Thymus (tissue), 11 donors: Measurements from ENCODE around the gene IRF2. TPM values are rescaled to one million over a fixed set of nuclear protein-coding genes. Genes with fewer than 3 reads are reported as not detected.

Experiments used
- DNase-seq, 9 donors: peaks; one replicate each; pipeline ENCODE4 v3.0.0-alpha.2; 2013; ENCODE audit warnings: low spot score in 9 of 9, low read depth in 6 of 9, missing footprints in 1 of 9
- H3K27ac ChIP-seq, 2 donors: one replicate each; pipeline ENCODE4 v1.5.1; 2013; ENCODE audit warnings: control low read depth in 1 of 2, low read depth in 1 of 2, low read length in 1 of 2, mild to moderate bottlenecking in 1 of 2, moderate library complexity in 1 of 2
- H3K27me3 ChIP-seq, 2 donors: one replicate each; pipeline ENCODE4 v1.5.1; 2013; ENCODE audit warnings: low read length in 1 of 2; ENCODE audit not compliant: control insufficient read depth in 2 of 2, insufficient read depth in 1 of 2
- H3K36me3 ChIP-seq, 2 donors: one replicate each; pipeline ENCODE4 v1.5.1; 2013; ENCODE audit warnings: low read length in 1 of 2, mild to moderate bottlenecking in 1 of 2, moderate library complexity in 1 of 2; ENCODE audit not compliant: control insufficient read depth in 2 of 2, insufficient read depth in 2 of 2
- H3K4me1 ChIP-seq, 2 donors: one replicate each; pipeline ENCODE4 v1.5.1; 2013; ENCODE audit warnings: low read length in 2 of 2; ENCODE audit not compliant: control insufficient read depth in 2 of 2, insufficient read depth in 2 of 2
- H3K4me3 ChIP-seq, 2 donors: one replicate each; pipeline ENCODE4 v1.5.1; 2013; ENCODE audit warnings: low read length in 2 of 2, control low read depth in 1 of 2, mild to moderate bottlenecking in 1 of 2
- H3K9me3 ChIP-seq, 2 donors: one replicate each; pipeline ENCODE4 v1.5.1; 2013; ENCODE audit warnings: low read length in 1 of 2, mild to moderate bottlenecking in 1 of 2; ENCODE audit not compliant: control insufficient read depth in 2 of 2, insufficient read depth in 1 of 2
- WGBS: extraction: QIAGEN DNeasy Blood & Tissue Kit; methylation state at CpG from one replicate; pipeline ENCODE4 v1.1.7; 2013; 5-methylcytosine and 5-hydroxymethylcytosine counted together
- polyA plus RNA-seq: library from polyadenylated mRNA; stranded (reverse); fragments of 200-250 nt; gene quantifications from one replicate; pipeline ENCODE4 v1.2.3, GENCODE V29; 2013
- total RNA-seq: library from RNA; stranded (reverse); fragments of 120-200 nt; gene quantifications from one replicate; pipeline ENCODE4 v1.2.4, GENCODE V29; 2013
- donor health status: healthy.

Gene IRF2
- total and polyA plus RNA-seq, 2 donors, result 39.2 to 42.2 TPM

DNA sequence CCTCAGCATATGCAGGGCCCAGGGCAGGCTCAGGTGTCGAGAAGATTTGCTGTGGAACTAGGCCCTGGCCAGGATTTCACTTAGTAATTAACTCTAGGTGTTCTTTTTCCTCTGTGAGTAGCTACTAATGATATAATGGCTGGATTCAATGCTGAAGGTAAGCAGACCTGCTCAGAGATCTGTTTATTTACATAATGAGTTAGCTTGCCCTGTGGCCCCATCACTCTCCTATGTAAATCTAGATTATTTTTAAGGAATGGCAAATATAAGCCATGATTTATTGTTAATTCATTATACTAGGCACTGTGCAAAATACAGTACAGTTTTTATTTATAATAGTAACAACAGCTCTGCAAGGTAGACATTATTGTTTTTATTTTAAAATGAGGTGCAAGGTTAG, 117.2 kb downstream of the IRF2 start:
- DNase-seq, result no peak
- no peak overlapping the region for H3K27ac ChIP-seq
- peaks cover 0 to 5% of the 10 kb centered on the region in 2 donors for H3K9me3 ChIP-seq
- H3K4me3 ChIP-seq, result no peak overlapping the region
- H3K36me3 ChIP-seq, result no peaks in the 10 kb centered on the region
- WGBS, result 96% methylated on average over 1 of the region's 1 CpG
- H3K27me3 ChIP-seq, result no peaks in the 10 kb centered on the region
- H3K4me1 ChIP-seq, result peaks cover 5 to 20% of the 10 kb centered on the region in 2 donors

DNA sequence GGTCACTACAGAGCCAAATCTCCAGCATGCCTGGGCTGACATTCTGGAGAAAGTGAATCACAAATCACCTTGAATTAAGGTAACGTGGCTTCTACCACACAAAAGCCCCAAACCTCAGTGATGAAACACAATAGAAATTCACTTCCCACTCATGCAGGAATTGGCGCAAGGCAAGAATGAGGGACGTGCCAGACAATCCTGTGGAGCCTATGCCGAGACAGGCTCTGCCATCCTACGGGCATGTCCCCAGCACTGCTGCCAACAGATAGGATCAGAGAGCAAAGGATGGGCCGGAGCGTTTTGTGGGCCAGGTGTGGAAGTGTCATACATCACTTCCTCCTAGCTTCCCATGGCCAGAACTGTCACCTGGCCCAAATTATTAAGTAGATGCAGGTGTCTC, 118.0 kb downstream of the IRF2 start:
- WGBS, result 93% methylated on average over 7 of the region's 7 CpGs
- no peaks in the 10 kb centered on the region for H3K36me3 ChIP-seq
- no peak for DNase-seq
- peaks cover 5 to 20% of the 10 kb centered on the region in 2 donors for H3K4me1 ChIP-seq
- H3K27ac ChIP-seq, result no peak overlapping the region
- no peak overlapping the region for H3K4me3 ChIP-seq
- peaks cover 0 to 5% of the 10 kb centered on the region in 2 donors for H3K9me3 ChIP-seq
- H3K27me3 ChIP-seq, result no peaks in the 10 kb centered on the region

DNA sequence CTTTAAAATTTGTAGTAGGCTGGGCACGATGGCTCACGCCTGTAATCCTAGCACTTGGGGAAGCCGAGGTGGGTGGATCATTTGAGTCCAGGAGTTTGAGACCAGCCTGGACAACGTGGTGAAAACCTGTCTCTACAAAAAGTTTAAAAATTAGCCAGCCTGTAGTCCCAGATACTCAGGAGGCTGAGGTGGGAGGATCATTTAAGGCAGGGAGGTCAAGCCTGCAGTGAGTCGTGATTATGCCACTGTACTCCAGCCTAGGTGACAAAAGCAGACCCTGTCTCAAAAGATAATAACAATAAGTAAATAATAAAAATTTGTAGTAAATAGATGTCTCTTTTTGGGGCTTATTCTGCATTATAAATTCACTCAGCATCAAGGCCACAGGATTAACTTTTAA, 118.5 kb downstream of the IRF2 start:
- WGBS, result 83% methylated on average over 5 of the region's 5 CpGs
- H3K4me1 ChIP-seq, result peaks cover 5 to 20% of the 10 kb centered on the region in 2 donors
- DNase-seq, result no peak

DNA sequence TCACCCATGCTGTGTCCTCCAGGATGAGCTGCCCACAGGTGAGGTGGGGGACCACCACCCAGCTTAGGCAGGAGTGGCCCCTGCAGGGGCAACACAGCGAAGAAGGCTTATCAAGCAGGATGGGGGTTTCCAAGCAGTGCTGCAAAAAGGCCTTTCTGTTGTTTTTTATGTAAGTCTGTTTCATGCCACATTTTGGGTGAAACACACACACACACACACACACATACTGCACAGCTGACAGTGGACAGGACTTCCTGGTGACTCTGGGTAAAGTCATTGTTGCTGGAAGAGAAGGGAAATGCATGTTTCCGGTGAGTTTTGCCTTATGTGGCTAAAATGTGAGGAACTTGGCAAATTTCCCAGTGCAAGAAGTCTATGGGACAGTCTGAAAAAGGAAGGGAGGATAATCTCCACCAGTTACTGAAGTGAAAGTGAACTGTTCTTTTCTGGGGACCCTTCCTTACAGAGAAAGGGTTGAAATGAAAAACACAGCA, 119.2 kb downstream of the IRF2 start:
- Histone ChIP-seq H3K4me3 (no peak overlapping the region), H3K9me3 (peaks cover 0 to 5% of the 10 kb centered on the region in 2 donors), H3K27me3 (no peaks in the 10 kb centered on the region), H3K27ac (peak overlapping the region; percentile 26 to 44), H3K36me3 (no peaks in the 10 kb centered on the region), H3K4me1 (peaks cover 5 to 20% of the 10 kb centered on the region in 2 donors)
- WGBS, result 25% methylated on average over 2 of the region's 2 CpGs
- peak in 6 of 9 donors; percentile 12 to 54 (median 24) for DNase-seq

More for the DNA sequence above, 118.5 kb downstream of the IRF2 start:
- Histone ChIP-seq H3K27ac (peak overlapping the region in 1 of 2 donors; percentile 44), H3K9me3 (peaks cover 0 to 5% of the 10 kb centered on the region in 2 donors), H3K4me3 (no peak overlapping the region), H3K36me3 (no peaks in the 10 kb centered on the region), H3K27me3 (no peaks in the 10 kb centered on the region)

DNA sequence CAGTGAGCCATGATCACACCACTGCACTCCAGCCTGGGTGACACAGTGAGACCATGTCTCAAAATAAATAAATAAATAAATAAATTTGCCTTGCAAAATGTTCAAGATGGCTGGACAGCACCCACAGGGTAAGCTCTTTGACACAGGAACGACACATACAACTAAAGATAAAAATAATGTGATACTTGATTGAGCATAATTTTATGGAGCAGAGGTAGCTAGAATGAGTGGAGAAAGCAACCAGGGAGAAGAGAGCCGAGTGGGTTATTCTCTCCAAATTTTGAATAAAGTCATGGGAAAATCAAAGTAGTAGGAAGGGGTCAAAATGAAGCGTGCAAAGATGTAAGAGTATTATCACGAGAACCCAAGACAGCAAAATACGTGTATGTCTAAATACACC, 121.5 kb downstream of the IRF2 start:
- no peaks in the 10 kb centered on the region for H3K36me3 ChIP-seq
- no peak overlapping the region for H3K27ac ChIP-seq
- DNase-seq, result no peak
- H3K9me3 ChIP-seq, result peaks cover 0 to 5% of the 10 kb centered on the region in 2 donors
- H3K4me3 ChIP-seq, result no peak overlapping the region
- 97% methylated on average over 5 of the region's 5 CpGs for WGBS
- H3K27me3 ChIP-seq, result no peaks in the 10 kb centered on the region
- H3K4me1 ChIP-seq, result peaks cover 5 to 31% of the 10 kb centered on the region in 2 donors

DNA sequence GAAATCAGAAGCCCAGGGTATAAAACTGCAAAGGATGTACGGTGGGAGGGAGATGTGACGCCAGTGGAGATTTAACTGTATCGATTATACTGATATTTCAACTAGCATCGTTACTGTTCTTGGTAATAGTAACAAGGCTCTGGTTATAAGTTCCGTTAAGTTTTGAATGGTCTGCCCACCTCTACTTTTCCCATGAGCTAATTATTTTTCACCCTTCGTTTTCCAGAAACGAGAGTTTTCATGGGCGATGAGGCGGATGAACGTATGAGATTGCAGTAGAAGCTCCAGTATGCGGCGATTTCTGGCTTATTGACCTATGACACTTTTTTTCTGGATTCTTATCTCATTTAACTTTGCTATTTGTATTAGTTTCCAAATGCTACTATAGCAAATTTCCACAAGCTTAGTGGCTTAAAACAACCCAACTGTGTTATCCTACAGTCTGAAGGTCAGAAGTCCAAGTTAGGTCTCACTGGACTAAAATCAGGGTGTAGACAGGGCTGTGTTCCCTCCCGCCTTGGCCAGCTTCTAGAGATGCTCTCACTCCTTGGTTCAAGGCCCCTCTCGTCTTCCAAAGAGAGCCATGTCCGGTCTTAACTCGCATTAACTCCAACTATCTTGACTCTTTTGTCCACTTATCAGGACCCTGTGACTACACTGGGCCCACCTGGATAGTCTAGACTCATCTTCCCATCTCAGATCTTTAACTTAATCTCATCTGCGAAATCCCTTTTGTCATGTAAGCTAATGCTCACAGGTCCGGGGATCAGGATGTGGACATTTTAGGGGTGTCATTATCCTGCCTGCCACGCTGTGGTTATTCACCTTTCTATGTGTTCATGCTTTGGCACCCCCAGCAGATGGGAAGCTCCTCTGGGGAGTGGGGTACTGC, 122.5 kb downstream of the IRF2 start:
- Histone ChIP-seq H3K27ac (no peak overlapping the region), H3K27me3 (no peaks in the 10 kb centered on the region), H3K9me3 (peaks cover 0 to 3% of the 10 kb centered on the region in 2 donors), H3K36me3 (no peaks in the 10 kb centered on the region), H3K4me3 (no peak overlapping the region), H3K4me1 (peaks cover 5 to 39% of the 10 kb centered on the region in 2 donors)
- WGBS, result 98% methylated on average over 19 of the region's 19 CpGs
- DNase-seq, result no peak

DNA sequence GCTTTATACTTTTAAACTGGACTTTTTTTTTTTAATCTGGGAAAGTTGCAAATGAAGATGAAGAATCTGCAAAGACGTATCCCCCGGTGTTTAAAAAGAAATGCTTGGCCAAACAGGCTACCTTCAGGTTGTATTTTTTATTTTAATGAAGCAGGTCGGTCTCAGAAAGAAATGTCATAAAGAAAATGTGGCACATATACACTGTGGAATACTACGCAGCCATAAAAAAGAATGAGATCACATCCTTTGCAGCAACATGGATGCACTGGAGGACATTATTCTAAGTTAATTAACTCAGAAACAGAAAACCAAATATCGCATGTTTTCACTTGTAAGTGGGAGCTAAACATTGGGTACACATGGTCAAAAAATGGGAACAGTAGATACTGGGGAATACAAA, 123.4 kb downstream of the IRF2 start:
- Histone ChIP-seq H3K27ac (no peak overlapping the region), H3K27me3 (no peaks in the 10 kb centered on the region), H3K4me1 (peaks cover 5 to 39% of the 10 kb centered on the region in 2 donors), H3K9me3 (no peaks in the 10 kb centered on the region), H3K4me3 (no peak overlapping the region), H3K36me3 (no peaks in the 10 kb centered on the region)
- no peak for DNase-seq
- WGBS, result 98% methylated on average over 5 of the region's 5 CpGs

DNA sequence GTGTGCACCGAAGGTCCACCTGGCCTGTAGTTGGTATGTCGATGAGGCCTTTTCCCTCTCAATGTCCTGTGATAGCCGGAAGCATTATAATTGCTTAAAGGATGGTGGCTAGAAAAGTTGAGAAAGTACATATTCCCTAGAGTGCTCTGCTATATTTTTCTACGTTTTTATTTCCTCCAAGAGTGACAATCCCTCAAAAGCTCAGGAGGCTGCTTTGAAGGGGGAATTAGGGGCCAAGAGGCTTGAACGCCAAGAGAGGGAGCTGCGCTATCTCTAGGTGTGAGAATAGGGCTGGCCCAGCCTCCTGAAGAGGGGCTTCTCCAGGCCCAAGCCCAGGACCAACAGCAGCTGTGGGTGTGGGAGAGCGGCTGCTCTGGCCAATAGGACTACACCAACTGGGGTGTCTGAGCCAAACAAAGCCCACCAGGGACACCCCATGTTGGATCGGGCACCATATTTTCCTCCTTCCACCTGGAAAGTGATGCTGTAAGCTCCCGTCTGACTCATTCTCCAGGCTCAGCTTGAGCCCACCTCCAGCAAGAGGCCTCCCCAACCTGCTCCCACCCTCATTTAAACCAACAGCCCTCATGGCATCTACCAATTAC, 124.0 kb downstream of the IRF2 start:
- no peak overlapping the region for H3K27ac ChIP-seq
- H3K9me3 ChIP-seq, result no peaks in the 10 kb centered on the region
- WGBS, result 97% methylated on average over 9 of the region's 9 CpGs
- DNase-seq, result no peak
- H3K4me1 ChIP-seq, result peaks cover 4 to 41% of the 10 kb centered on the region in 2 donors
- no peak overlapping the region for H3K4me3 ChIP-seq
- no peaks in the 10 kb centered on the region for H3K27me3 ChIP-seq
- H3K36me3 ChIP-seq, result no peaks in the 10 kb centered on the region
